OCI-LY7 (cell line): ENCODE measurements around the gene OR8D2.

Experiments
- CTCF ChIP-seq: fragments of 200-600 bp; sonication (generic); conservative IDR thresholded peaks from 2 replicates; pipeline ENCODE4 v1.5.1; 2014; ENCODE audit warnings: mild to moderate bottlenecking, antibody characterized with exemption, low read length, moderate library complexity, mixed read lengths
- EZH2phosphoT487 ChIP-seq: fragments of 200-600 bp; sonication (generic); IDR thresholded peaks from 2 replicates; pipeline ENCODE4 v1.6.1; 2018; ENCODE audit warnings: low read depth, borderline replicate concordance, mild to moderate bottlenecking, mixed run types, antibody characterized with exemption, low read length, moderate library complexity, mixed read lengths

GRCh38 chr11:124294687-124295086, 25.3 kb downstream of the OR8D2 start:
- TF ChIP-seq CTCF (no peak), EZH2phosphoT487 (no peak)
